Common myeloid progenitor, CD34-positive (primary cell): ENCODE measurements around the gene ADARB1.

ENCODE experiments used
- CTCF ChIA-PET: fragments of 350-600 bp; sonication (Branson Sonifier 250); formaldehyde crosslinking; loops from one replicate; lab custom pipeline; 2021; ENCODE audit warnings: antibody characterized with exemption; lab: Charles Lee
- POLR2A ChIA-PET: fragments of 350-600 bp; sonication (Branson Sonifier 250); formaldehyde crosslinking; loops from one replicate; lab custom pipeline; 2021; ENCODE audit warnings: antibody characterized with exemption; lab: Charles Lee
- DNase-seq, 3 donors: peaks; one replicate each; pipeline versions ENCODE4 v3.0.0 to v3.0.0-alpha.2; 2013
- H3K27ac ChIP-seq, 2 experiments: 1 replicate in 1 of 2; 2 replicates in 1 of 2; pipeline ENCODE4 v1.7.0; 2013; ENCODE audit warnings: inconsistent platforms in 2 of 2, low read length in 2 of 2, mild to moderate bottlenecking in 2 of 2, low read depth in 1 of 2, moderate library complexity in 1 of 2; ENCODE audit not compliant: severe bottlenecking in 2 of 2, insufficient read depth in 1 of 2, poor library complexity in 1 of 2
- H3K27me3 ChIP-seq, 5 experiments: replicated peaks in 2 of 5; 1 replicate in 3 of 5; 2 replicates in 2 of 5; pipeline versions ENCODE4 v1.6.1 to v1.7.0; 2013; ENCODE audit warnings: low read length in 4 of 5, mild to moderate bottlenecking in 2 of 5, moderate library complexity in 2 of 5, inconsistent platforms in 1 of 5; ENCODE audit not compliant: insufficient read depth in 5 of 5, control insufficient read depth in 4 of 5
- H3K36me3 ChIP-seq, 4 experiments: 1 replicate in 2 of 4; 2 replicates in 2 of 4; pipeline versions ENCODE4 v1.6.1 to v1.7.0; 2013; ENCODE audit warnings: low read length in 3 of 4, control low read depth in 1 of 4, mild to moderate bottlenecking in 1 of 4; ENCODE audit not compliant: control insufficient read depth in 4 of 4, insufficient read depth in 4 of 4
- H3K4me1 ChIP-seq, 4 experiments: 1 replicate in 3 of 4; 2 replicates in 1 of 4; pipeline versions ENCODE4 v1.6.1 to v1.7.1; 2013; ENCODE audit warnings: low read length in 3 of 4, mild to moderate bottlenecking in 3 of 4, control low read depth in 1 of 4, inconsistent platforms in 1 of 4, moderate library complexity in 1 of 4; ENCODE audit not compliant: control insufficient read depth in 4 of 4, insufficient read depth in 4 of 4; ENCODE audit errors: control extremely low read depth in 1 of 4
- H3K4me3 ChIP-seq, 7 experiments: 1 replicate in 4 of 7; 2 replicates in 3 of 7; pipeline versions ENCODE4 v1.5.1 to v1.7.0; 2013; ENCODE audit warnings: mild to moderate bottlenecking in 7 of 7, low read length in 6 of 7, moderate library complexity in 6 of 7, inconsistent platforms in 2 of 7, low read depth in 2 of 7, control low read depth in 1 of 7; ENCODE audit not compliant: insufficient read depth in 4 of 7, control insufficient read depth in 1 of 7; ENCODE audit errors: extremely low read depth in 1 of 7
- H3K9me3 ChIP-seq, 5 experiments: 1 replicate in 4 of 5; 2 replicates in 1 of 5; pipeline versions ENCODE4 v1.6.1 to v1.7.1; 2013; ENCODE audit warnings: low read length in 4 of 5, mild to moderate bottlenecking in 2 of 5, inconsistent platforms in 1 of 5, low read depth in 1 of 5, moderate library complexity in 1 of 5; ENCODE audit not compliant: control insufficient read depth in 4 of 5, insufficient read depth in 2 of 5; ENCODE audit errors: control extremely low read depth in 1 of 5
- WGBS: methylation state at CpG from one replicate; pipeline ENCODE4 v1.1.5; 2013; ENCODE audit not compliant: insufficient coverage; 5-methylcytosine and 5-hydroxymethylcytosine counted together

The ADARB1 gene

DNA sequence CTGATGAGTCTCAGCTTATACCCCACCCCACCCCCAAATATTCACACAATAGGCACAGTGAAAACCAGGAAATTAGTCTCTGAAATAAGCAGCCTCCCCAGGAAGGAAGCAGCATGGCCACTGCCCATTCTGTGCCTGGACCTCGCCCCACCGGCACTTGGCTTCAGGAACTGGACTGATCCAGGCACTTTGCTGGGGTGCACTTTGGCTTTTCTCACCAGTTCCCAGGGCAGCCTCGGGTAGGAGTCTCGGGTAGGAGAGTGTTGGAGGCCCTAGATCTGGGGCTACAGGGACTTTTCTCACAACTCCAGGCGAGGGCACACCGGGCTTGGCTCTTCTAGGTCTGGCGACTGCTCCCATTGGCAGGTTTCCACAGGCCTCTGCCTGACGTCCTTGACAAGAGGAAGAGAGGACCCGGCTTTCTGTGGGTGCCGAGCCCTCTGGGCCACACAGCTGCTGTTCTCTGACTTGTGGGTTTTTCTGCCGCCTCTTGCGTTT, 18.7 kb downstream of the ADARB1 start:
- Histone ChIP-seq H3K4me3 (no peak overlapping the region), H3K4me1 (peaks cover 0 to 11% (median 1%) of the 10 kb centered on the region in 4 experiments), H3K9me3 (no peaks in the 10 kb centered on the region), H3K27me3 (peaks cover 0 to 18% (median 3%) of the 10 kb centered on the region in 5 experiments), H3K27ac (no peak overlapping the region), H3K36me3 (no peaks in the 10 kb centered on the region)
- peak in 1 of 3 donors; percentile 41 for DNase-seq
- WGBS = 58% methylated on average over 10 of the region's 12 CpGs
- ChIA-PET CTCF (interaction anchor here (1.3 to 2.0 kb wide), 2 partner anchors 9 to 36 kb away, joined by 6 to 8 read pairs; no protein-coding TSS in a partner anchor), POLR2A (no interaction called here)

DNA sequence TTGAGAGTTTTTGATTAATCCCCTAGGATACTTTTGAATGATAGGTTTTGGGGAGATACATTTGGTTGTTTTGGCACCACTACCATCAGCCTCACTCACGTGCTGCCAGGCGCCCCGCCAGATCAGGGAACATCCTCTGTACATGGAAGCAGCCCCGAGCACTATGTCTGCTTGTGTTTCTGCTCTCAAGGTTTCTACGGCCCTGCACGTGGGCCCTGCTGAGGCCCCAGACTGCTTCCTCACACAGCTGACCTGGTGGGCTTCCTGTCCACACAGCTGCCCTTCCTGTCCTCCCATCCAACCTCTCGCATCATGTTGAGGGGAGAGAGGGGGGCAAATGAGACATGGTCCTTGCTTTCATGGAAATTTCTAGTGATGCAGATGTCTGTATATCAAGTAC, 20.0 kb downstream of the ADARB1 start:
- no peak for DNase-seq
- no peaks in the 10 kb centered on the region for H3K36me3 ChIP-seq
- WGBS = 81% methylated on average over 5 of the region's 7 CpGs
- peaks cover 0 to 18% (median 2%) of the 10 kb centered on the region in 5 experiments for H3K27me3 ChIP-seq
- peaks cover 0 to 11% (median 1%) of the 10 kb centered on the region in 4 experiments for H3K4me1 ChIP-seq
- H3K27ac ChIP-seq = no peak overlapping the region
- H3K4me3 ChIP-seq = no peak overlapping the region
- POLR2A ChIA-PET = no interaction called here
- CTCF ChIA-PET = interaction anchor here (9.8 to 10.7 kb wide), 2 partner anchors 20 to 34 kb away, joined by 69 to 149 read pairs; no protein-coding TSS in a partner anchor
- H3K9me3 ChIP-seq = no peaks in the 10 kb centered on the region

DNA sequence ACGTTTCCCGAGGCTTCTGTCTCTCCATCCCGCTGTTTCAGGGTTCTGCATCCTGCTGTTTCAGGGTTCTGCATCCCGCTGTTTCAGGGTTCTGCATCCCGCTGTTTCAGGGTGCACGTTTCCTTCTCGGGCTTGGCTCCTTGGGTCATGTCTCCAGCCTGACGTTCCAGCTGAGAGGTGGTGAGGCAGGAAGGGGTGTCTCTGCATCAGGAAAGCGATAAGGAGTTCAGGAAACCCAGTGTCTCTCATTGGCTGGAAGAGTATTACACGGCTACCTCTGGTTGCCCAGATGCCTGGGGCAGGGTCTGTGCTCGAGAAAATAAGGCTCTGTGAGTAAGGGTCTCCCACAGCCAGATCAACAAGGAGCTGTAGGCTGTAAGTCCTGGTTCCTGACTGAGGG, 21.1 kb downstream of the ADARB1 start:
- no peak overlapping the region for H3K27ac ChIP-seq
- no peaks in the 10 kb centered on the region for H3K9me3 ChIP-seq
- H3K36me3 ChIP-seq = no peaks in the 10 kb centered on the region
- no peak overlapping the region for H3K4me3 ChIP-seq
- DNase-seq = no peak
- POLR2A ChIA-PET = no interaction called here
- WGBS = 86% methylated on average over 11 of the region's 11 CpGs
- peaks cover 0 to 11% (median 1%) of the 10 kb centered on the region in 4 experiments for H3K4me1 ChIP-seq
- H3K27me3 ChIP-seq = peaks cover 0 to 15% (median 2%) of the 10 kb centered on the region in 5 experiments
- CTCF ChIA-PET = interaction anchor here (0.8 to 10.7 kb wide), 5 partner anchors 9 to 43 kb away, joined by 3 to 149 read pairs (median 5); no protein-coding TSS in a partner anchor

DNA sequence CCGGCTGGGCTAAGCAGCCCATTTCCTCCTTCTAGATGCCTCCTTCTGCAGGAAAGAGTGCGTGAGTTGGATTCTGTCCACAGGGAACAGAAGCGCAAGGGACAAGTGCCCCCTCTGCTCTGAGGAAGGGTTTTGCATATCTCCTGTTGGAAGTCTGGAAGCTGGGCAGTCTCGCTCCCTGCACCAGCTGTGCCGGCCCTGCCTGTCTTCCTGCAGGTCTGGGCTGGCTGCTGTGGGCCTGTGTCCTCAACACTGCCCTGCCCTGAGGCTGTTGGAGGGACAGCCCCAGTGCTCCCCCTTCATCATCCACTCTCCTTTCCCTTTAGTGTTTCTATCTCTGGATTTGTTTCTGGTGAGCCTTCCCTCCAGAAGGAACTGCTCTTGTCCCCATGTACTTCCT, 21.8 kb downstream of the ADARB1 start:
- CTCF ChIA-PET = interaction anchor here (9.8 to 10.7 kb wide), 2 partner anchors 19 to 32 kb away, joined by 69 to 149 read pairs; no protein-coding TSS in a partner anchor
- 93% methylated on average over 5 of the region's 5 CpGs for WGBS
- Histone ChIP-seq H3K27me3 (peaks cover 0 to 15% (median 2%) of the 10 kb centered on the region in 5 experiments), H3K9me3 (no peaks in the 10 kb centered on the region), H3K4me3 (no peak overlapping the region), H3K27ac (no peak overlapping the region), H3K4me1 (peaks cover 0 to 11% (median 1%) of the 10 kb centered on the region in 4 experiments), H3K36me3 (no peaks in the 10 kb centered on the region)
- DNase-seq = no peak
- POLR2A ChIA-PET = no interaction called here

DNA sequence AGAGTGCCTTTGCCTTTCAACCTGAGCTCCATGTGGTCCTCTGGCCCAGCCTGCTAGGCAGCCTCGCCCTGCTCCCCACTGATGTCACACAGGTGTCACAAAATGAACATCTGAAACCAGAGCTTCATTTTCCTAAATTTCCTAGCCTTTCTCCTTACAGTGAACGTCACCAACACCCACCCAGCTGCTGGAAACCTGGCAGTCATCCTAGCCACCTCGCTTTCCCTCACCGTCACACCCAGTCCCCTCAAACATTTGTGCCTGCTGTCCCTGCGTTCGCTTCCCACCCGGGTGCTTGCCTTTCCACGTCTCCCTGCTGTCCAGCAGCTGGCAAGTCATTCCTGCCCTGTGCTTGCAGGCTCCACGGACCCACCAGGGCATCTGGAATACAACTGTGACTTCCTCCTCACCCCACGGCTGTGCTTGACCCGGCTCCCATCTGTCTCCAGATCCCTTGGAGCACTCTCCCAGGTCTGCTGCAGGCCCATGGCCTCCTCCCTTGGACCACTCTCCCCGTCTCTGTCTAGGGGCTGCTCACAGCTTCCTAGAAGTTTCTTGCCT, 23.5 kb downstream of the ADARB1 start:
- 95% methylated on average over 7 of the region's 12 CpGs for WGBS
- POLR2A ChIA-PET = no interaction called here

DNA sequence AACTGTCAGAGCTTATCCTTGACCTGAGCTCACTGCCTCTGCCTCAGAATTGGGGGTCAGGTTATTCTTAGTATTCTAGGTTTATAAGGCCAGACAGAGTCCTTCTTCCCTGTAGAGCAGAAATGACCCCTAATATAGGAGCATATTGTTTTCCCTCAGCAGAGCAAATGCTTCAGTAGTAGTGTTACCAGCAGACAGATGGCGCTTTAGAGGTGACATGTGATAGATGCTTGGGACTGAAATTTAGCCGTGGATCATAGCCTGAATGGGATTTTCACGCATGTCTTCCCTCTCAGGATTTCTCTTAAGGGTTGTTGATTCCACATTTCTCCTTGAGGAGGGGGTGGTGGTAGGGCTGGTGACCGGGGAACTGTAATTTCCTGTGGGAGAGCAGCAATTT, 24.5 kb downstream of the ADARB1 start:
- no peak overlapping the region for H3K4me3 ChIP-seq
- peaks cover 0 to 13% (median 2%) of the 10 kb centered on the region in 5 experiments for H3K27me3 ChIP-seq
- POLR2A ChIA-PET = no interaction called here
- H3K9me3 ChIP-seq = no peaks in the 10 kb centered on the region
- peak in 1 of 3 donors; percentile 45 for DNase-seq
- H3K27ac ChIP-seq = no peak overlapping the region
- H3K36me3 ChIP-seq = no peaks in the 10 kb centered on the region
- CTCF ChIA-PET = interaction anchor here (0.7 to 10.7 kb wide), 12 partner anchors 8 to 150 kb away, joined by 3 to 149 read pairs (median 4); no protein-coding TSS in a partner anchor
- WGBS = 19% methylated on average over 2 of the region's 4 CpGs
- peaks cover 0 to 6% (median under 1%) of the 10 kb centered on the region in 4 experiments for H3K4me1 ChIP-seq

More for the DNA sequence above, 23.5 kb downstream of the ADARB1 start:
- H3K27me3 ChIP-seq = peaks cover 0 to 15% (median 2%) of the 10 kb centered on the region in 5 experiments
- H3K4me1 ChIP-seq = peaks cover 0 to 13% (median 1%) of the 10 kb centered on the region in 4 experiments
- CTCF ChIA-PET = interaction anchor here (1.1 to 10.7 kb wide), 12 partner anchors 9 to 149 kb away, joined by 3 to 149 read pairs (median 5); no protein-coding TSS in a partner anchor
- no peak overlapping the region for H3K27ac ChIP-seq
- DNase-seq = no peak
- no peaks in the 10 kb centered on the region for H3K36me3 ChIP-seq
- no peak overlapping the region for H3K4me3 ChIP-seq
- H3K9me3 ChIP-seq = no peaks in the 10 kb centered on the region

DNA sequence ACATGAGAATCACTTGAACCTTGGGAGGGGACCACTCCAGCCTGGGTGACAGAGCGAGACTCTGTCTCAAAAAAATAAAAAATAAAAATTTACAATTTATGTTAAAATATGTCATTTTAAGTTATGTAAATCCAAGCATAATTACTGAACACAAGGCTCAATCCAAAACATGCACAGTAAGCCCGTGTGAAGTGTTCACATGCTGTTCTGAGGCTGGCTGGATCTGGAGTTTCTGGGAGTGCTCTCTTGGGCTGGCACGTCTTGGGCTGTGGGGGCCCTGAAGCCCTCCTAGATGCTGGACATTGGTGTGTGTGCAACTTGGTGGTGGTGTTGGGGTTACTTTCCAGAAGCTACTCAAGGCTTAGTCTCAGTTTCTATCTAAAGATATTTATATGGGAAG, 25.2 kb downstream of the ADARB1 start:
- H3K36me3 ChIP-seq = no peaks in the 10 kb centered on the region
- peaks cover 0 to 13% (median 2%) of the 10 kb centered on the region in 5 experiments for H3K27me3 ChIP-seq
- ChIA-PET CTCF (interaction anchor here (1.1 to 10.7 kb wide), 9 partner anchors 8 to 151 kb away, joined by 3 to 149 read pairs (median 5); no protein-coding TSS in a partner anchor), POLR2A (no interaction called here)
- peaks cover 0 to 13% (median 6%) of the 10 kb centered on the region in 4 experiments for H3K4me1 ChIP-seq
- no peak overlapping the region for H3K4me3 ChIP-seq
- WGBS = no CpG with 5 or more reads among the region's 3 CpGs
- no peak for DNase-seq
- H3K27ac ChIP-seq = no peak overlapping the region
- no peaks in the 10 kb centered on the region for H3K9me3 ChIP-seq
